Measurements from ENCODE around the gene CCNQ.

CCNQ gene

DNA sequence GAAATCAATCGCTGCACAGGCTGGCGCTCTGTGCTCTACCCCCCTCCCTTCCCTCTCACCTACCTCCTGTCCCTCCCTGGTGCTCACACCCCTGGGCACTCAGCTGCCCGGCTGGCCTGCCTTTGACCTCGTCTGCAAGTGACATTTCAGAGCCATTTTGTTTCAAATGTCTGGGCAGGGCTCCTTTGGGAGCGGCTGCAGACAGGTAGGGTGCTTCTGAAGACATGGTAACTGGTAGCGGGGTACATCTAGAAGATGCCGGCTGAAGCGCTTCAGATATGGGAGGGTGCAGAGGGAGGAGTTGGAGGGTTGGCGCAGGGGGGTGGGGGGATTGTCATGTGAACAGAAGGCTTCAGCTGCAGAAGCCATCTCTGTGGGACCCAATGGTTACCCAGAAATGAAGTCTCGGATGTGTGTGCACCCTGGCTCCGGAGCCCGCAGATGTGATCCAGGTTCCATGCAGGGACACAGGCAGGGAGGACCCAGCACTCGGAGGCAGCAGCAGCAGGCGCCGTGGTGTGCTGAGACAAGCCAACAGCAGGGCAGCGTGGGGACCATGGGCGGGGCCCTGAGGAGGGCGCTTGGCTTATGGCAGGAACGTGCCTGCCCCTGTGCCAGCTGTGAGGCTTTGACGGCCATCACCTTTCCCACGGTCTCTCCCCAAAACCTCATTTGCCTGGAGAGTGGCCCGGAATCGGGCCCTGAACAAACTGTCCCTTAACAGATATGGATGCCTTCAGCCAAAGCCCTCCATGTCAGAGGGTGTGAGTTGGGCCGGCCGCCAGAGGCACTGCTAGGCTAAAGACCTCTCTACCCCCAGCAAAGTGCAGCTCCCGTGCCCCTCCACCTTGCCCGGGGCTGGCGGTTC is 40.5 kb upstream of the CCNQ start:
- Histone ChIP-seq H3K27ac (peak overlapping the region in 7 of 11 experiments; percentile 8 to 61 (median 53); a peak in 10 of 22 replicates), H4K20me1 (peaks cover 0 to 41% (median 9%) of the 10 kb centered on the region in 11 experiments; a peak in 9 of 22 replicates), H3K4me3 (no peak overlapping the region), H3K4me2 (peak overlapping the region; percentile 59 to 87 (median 73); a peak in 20 of 22 replicates), H3K27me3 (peaks cover 19 to 100% (median 68%) of the 10 kb centered on the region in 11 experiments), H3K36me3 (no peaks in the 10 kb centered on the region), H3K4me1 (peaks cover 24 to 82% (median 79%) of the 10 kb centered on the region in 10 experiments; a peak in 19 of 20 replicates), H3K9me3 (replicated peaks in 1 of 11) (peaks cover 0 to 14% (median 11%) of the 10 kb centered on the region in 11 experiments; a peak in 12 of 22 replicates), H3K9ac (peak overlapping the region in 2 of 11 experiments; percentile 34 to 43; a peak in 4 of 22 replicates)
- TF ChIP-seq Cebpa-rat (IDR thresholded peaks at IDR 0.05), result no peak

DNA sequence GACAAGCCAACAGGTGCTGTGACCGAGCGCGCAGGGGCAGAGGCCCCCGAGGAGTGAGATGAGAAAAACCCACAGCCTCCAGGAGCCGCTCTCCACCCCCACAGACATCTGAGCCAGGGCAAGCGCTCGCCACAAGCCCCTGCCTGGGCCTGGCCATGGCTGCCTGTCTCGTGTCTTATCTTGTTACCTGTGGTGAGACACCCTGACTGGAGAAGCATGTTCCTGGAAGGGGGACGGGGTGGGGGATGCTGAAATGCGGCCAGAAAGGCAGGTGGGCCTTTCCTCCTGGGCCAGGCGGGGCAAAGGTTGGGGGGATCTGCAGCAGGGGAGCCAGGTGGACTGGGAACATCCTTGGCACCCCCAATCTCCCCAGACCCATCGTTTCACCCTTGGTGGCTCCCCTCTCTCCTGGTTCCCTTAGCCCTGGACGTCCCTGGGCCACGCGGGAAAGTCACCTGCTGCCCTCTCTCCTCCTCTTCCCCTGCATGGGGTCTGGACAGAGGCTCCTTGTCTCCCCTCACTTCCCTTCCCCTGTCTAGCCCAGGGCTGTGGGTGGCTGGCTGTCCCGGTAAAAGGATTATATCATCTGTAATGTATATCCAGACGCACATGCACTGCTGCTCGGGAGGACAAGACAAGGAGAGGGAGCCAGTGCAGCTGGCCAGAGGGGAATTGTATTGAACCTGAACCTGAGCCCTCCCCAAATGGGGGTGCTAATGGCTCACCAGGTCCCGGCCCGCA is 39.7 kb upstream of the CCNQ start:
- H4K20me1 ChIP-seq, result peaks cover 0 to 48% (median 9%) of the 10 kb centered on the region in 11 experiments; a peak in 9 of 22 replicates
- H3K4me2 ChIP-seq, result peak overlapping the region in 9 of 11 experiments; percentile 42 to 87 (median 72); a peak in 15 of 22 replicates
- H3K9me3 ChIP-seq (replicated peaks in 1 of 11), result peaks cover 0 to 11% (median 8%) of the 10 kb centered on the region in 11 experiments; a peak in 11 of 22 replicates
- no peak overlapping the region for H3K27ac ChIP-seq
- H3K4me3 ChIP-seq, result no peak overlapping the region
- H3K36me3 ChIP-seq, result no peaks in the 10 kb centered on the region
- no peak for TF ChIP-seq Cebpa-rat (IDR thresholded peaks at IDR 0.05)
- H3K27me3 ChIP-seq, result peaks cover 20 to 100% (median 68%) of the 10 kb centered on the region in 11 experiments
- no peak overlapping the region for H3K9ac ChIP-seq
- H3K4me1 ChIP-seq, result peaks cover 24 to 78% (median 76%) of the 10 kb centered on the region in 10 experiments; a peak in 19 of 20 replicates

DNA sequence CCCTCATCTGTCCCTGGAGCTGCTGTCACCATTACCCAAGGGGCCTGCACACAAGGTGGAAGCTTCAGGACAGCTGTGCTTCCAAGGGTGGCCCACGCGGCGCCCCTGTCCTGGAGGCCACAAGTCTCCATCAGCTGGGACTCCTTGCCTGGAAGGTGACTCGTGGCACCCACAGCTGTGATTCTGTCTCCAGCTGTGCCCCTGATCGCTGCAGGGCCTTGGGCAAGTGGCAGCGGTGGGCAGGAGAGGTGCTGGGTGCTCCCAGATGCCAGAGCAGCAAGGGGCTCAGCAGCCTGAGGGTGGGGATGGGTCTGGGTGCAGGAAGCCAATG is 39.1 kb upstream of the CCNQ start:
- no peaks in the 10 kb centered on the region for H3K36me3 ChIP-seq
- H3K9me3 ChIP-seq (replicated peaks in 1 of 11), result peaks cover 0 to 5% (median 3%) of the 10 kb centered on the region in 11 experiments; a peak in 7 of 22 replicates
- peaks cover 24 to 72% (median 70%) of the 10 kb centered on the region in 10 experiments; a peak in 19 of 20 replicates for H3K4me1 ChIP-seq
- peaks cover 0 to 51% (median 9%) of the 10 kb centered on the region in 11 experiments; a peak in 9 of 22 replicates for H4K20me1 ChIP-seq
- H3K9ac ChIP-seq, result no peak overlapping the region
- TF ChIP-seq Cebpa-rat (IDR thresholded peaks at IDR 0.05), result no peak
- peaks cover 20 to 100% (median 68%) of the 10 kb centered on the region in 11 experiments for H3K27me3 ChIP-seq
- H3K27ac ChIP-seq, result no peak overlapping the region
- peak overlapping the region in 9 of 11 experiments; percentile 35 to 87 (median 72); a peak in 17 of 22 replicates for H3K4me2 ChIP-seq
- no peak overlapping the region for H3K4me3 ChIP-seq

DNA sequence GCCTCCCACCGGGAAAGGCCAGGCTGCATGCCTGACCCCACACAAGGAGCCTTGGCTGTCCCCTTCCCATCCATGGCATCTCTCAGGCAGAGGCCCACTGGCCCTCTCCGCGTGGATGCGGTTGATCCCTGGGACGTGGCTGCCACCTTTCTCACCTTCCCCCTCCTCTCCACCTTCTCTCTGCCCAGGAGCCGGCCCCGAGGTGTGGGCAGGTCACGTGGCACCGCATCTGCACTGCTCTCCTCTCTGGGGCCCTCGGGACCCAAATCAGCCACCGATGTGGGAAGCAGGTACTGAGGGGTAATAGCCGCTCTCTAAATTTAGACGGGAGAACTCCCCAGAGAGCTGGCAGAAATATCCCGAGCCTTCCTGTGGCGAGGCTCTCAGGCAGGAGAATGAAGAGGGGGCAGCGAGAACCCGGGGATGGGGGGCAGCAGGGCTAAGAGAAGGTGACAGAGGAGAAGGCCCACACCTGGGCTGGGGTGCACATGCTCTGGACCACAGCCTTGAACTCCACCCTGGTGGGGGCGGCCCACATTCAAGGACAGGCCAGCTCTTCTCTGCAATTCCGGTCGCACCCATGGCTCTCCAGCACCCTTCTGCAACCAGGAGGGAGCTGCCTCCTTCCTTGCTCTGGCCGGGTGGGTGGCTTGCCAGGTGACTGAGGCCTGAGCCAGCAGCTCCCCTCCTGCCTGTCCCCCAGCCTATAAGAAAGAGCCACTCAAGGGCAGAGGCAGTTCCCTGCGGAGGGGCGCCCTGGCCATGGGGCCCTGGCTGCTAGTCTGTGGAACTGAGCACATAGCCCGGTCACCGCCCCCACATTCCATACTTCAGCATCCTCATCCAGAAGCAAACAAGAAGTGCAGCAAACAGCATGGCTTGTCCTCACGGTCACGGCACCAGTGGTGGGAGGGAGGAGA is 38.4 kb upstream of the CCNQ start:
- H3K9ac ChIP-seq, result no peak overlapping the region
- peaks cover 0 to 51% (median 9%) of the 10 kb centered on the region in 11 experiments; a peak in 9 of 22 replicates for H4K20me1 ChIP-seq
- H3K4me2 ChIP-seq, result peak overlapping the region in 9 of 11 experiments; percentile 35 to 87 (median 72); a peak in 18 of 22 replicates
- H3K36me3 ChIP-seq, result no peaks in the 10 kb centered on the region
- no peak overlapping the region for H3K27ac ChIP-seq
- H3K4me3 ChIP-seq, result no peak overlapping the region
- H3K4me1 ChIP-seq, result peaks cover 24 to 67% (median 66%) of the 10 kb centered on the region in 10 experiments; a peak in 19 of 20 replicates
- no peak for TF ChIP-seq Cebpa-rat (IDR thresholded peaks at IDR 0.05)
- peaks cover 20 to 100% (median 68%) of the 10 kb centered on the region in 11 experiments for H3K27me3 ChIP-seq
- H3K9me3 ChIP-seq (replicated peaks in 1 of 11), result peaks cover 0 to 8% (median 2%) of the 10 kb centered on the region in 11 experiments; a peak in 10 of 22 replicates

DNA sequence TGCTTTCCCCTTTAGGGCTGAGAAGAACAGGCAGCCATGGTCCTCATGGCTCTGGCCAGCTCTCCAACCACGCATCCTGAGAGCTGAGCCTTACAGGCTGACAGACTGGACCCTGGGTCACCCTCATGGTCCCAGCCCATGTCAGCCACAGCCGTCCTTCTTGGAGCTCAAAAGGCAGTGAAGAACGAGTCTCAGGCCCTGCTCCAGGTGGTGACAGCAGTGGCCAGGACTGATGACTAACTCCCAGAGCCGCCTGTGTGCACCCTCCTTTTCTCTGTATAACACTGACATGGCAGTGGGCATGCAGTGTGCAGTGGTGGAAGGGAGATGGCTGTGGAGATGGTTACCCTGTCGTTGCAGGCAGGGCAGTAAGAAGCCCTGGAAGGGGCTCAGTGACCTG is 37.8 kb upstream of the CCNQ start:
- Histone ChIP-seq H4K20me1 (peaks cover 0 to 51% (median 9%) of the 10 kb centered on the region in 11 experiments; a peak in 9 of 22 replicates), H3K4me1 (peaks cover 22 to 64% (median 63%) of the 10 kb centered on the region in 10 experiments; a peak in 19 of 20 replicates), H3K27ac (no peak overlapping the region), H3K4me3 (no peak overlapping the region), H3K9me3 (replicated peaks in 1 of 11) (peaks cover 2 to 14% (median 9%) of the 10 kb centered on the region in 11 experiments; a peak in 21 of 22 replicates), H3K36me3 (no peaks in the 10 kb centered on the region), H3K9ac (no peak overlapping the region), H3K27me3 (peaks cover 26 to 100% (median 73%) of the 10 kb centered on the region in 11 experiments), H3K4me2 (peak overlapping the region in 10 of 11 experiments; percentile 15 to 87 (median 70); a peak in 19 of 22 replicates)
- no peak for TF ChIP-seq Cebpa-rat (IDR thresholded peaks at IDR 0.05)

DNA sequence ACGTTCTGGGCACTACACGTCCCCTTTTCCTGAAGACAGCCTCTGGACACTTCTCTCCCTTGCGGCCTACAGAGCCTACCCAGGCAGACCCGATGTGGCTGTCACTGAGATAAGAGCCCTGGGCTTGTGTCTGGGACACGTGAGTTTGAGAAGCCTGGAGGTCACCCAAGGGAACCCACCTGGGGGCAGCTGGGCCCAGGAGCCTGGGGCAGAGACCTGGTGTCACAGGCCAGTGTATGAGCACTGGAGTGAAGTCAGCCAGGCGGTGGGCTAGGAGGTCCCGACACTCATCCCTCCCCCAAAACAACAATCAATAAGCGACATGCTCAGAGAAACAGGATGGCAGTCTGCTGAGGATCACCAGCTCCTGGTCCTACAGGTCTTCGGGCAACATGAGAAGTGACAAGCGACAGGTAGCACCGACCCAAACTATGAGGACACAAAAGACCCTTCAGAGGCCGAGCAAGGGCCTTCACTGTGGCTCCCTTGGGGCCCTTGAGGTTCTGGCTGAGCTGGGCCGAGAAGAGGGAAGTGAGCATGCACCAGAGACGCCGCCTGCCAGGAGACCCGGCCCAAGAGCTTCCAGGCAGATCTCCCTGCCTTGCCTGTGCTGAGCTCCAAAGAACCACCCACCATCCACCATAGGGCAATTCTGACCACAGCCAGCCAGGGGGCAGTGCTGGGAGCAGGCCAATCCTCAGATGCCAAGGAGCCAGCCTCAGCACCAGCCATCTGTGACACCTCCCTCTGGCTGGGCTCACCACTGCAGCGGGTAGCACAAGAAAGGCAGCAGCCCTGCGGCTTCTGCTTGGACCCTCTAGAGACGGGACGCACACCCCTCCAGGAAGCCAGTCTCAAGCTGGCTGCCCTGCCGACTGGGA is 37.1 kb upstream of the CCNQ start:
- Histone ChIP-seq H3K9me3 (replicated peaks in 1 of 11) (peaks cover 8 to 21% (median 16%) of the 10 kb centered on the region in 11 experiments), H3K27ac (no peak overlapping the region), H4K20me1 (peaks cover 0 to 51% (median 9%) of the 10 kb centered on the region in 11 experiments; a peak in 9 of 22 replicates), H3K4me2 (peak overlapping the region in 10 of 11 experiments; percentile 15 to 87 (median 70); a peak in 18 of 22 replicates), H3K9ac (no peak overlapping the region), H3K27me3 (peaks cover 33 to 100% (median 80%) of the 10 kb centered on the region in 11 experiments), H3K36me3 (no peaks in the 10 kb centered on the region), H3K4me3 (no peak overlapping the region), H3K4me1 (peaks cover 15 to 57% (median 56%) of the 10 kb centered on the region in 10 experiments; a peak in 19 of 20 replicates)
- no peak for TF ChIP-seq Cebpa-rat (IDR thresholded peaks at IDR 0.05)

DNA sequence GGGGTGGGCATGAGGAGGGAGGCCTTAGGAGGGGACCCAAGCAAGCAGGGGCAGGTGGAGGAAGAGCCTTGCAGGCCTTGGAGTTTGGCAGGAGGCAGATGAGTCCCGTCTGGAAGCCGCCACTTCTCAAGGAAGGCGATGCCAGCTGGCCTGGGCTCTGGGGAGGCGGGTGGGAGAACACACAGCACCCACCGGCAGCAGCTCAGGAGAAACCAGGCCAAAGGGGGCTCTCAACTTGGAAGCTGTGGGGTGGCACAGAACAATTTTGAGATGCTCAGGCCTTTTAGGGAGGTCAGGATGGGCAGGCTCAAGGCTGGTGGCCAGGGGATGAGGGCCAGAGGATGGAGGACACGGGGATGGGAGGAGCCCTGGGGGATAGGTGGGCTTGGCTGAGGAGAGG is 36.4 kb upstream of the CCNQ start:
- Histone ChIP-seq H3K4me1 (peaks cover 8 to 51% (median 50%) of the 10 kb centered on the region in 10 experiments; a peak in 18 of 20 replicates), H3K27ac (no peak overlapping the region), H4K20me1 (peaks cover 0 to 51% (median 9%) of the 10 kb centered on the region in 11 experiments; a peak in 9 of 22 replicates), H3K36me3 (no peaks in the 10 kb centered on the region), H3K9me3 (replicated peaks in 1 of 11) (peaks cover 13 to 28% (median 22%) of the 10 kb centered on the region in 11 experiments), H3K9ac (no peak overlapping the region), H3K27me3 (peaks cover 40 to 100% (median 85%) of the 10 kb centered on the region in 11 experiments), H3K4me2 (peak overlapping the region in 7 of 11 experiments; percentile 26 to 87 (median 78); a peak in 12 of 22 replicates), H3K4me3 (no peak overlapping the region)
- no peak for TF ChIP-seq Cebpa-rat (IDR thresholded peaks at IDR 0.05)

Measured in BLaER1 treated with 17β-estradiol and CSF1 and Interleukin-3, amounts not matched to agents 10 nM and 100 nM (cell line).